ENCODE data around the gene RASGEF1C.

DNA sequence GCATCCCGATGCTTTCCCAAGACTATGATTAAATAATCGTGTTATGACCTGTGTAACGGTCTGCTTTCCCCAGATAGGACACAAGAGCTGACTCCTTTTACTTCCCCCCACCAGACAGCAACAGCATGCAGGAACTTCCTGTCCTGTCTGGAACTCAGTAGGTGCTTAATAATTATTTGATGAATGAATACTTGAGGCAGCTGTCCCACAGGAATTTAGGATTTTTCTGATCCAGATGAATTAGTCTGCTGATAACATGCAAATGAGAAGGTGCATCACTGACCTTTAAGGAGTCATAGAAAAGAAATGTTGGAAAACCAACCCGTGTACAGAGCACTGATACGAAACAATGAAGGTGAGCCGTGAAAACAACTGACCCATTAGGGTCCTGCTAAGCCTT, 149.7 kb downstream of the RASGEF1C start:
- TF ChIP-seq CTCF (conservative IDR thresholded peaks at IDR 0.05; ENCODE audit: low read depth, low read length) (no peak), EZH2 (IDR thresholded peaks at IDR 0.05; ENCODE audit: low read length, unreplicated experiment) (no peak), EZH2phosphoT487 (IDR thresholded peaks at IDR 0.05; ENCODE audit: borderline replicate concordance, low read length) (no peak)

Data from PC-3 (cell line).